HepG2 (cell line): ENCODE data around the gene GGNBP2. TPM values are rescaled to one million over a fixed set of nuclear protein-coding genes. Genes with fewer than 3 reads are reported as not detected.
A peak's percentile ranks its signal among the peaks of the same experiment; 100 is the strongest.

ENCODE experiments used
- ADNP ChIP-seq: sonication (generic); formaldehyde crosslinking; IDR thresholded peaks from 2 replicates; pipeline ENCODE4 v1.4.0; 2020; ENCODE audit warnings: missing genetic modification reagents
- CBX2 ChIP-seq, 2 experiments: fragments of 200-600 bp in 1 of 2; sonication (generic); formaldehyde crosslinking in 1 of 2; IDR thresholded peaks; 2 replicates each; pipeline versions ENCODE4 v1.7.0 to v1.8.1; 2018 to 2022; ENCODE audit warnings: low read depth in 2 of 2, low read length in 1 of 2, mild to moderate bottlenecking in 1 of 2, missing genetic modification reagents in 1 of 2
- NFRKB ChIP-seq: fragments of 450-650 bp; IDR thresholded peaks from 2 replicates; pipeline ENCODE4 v1.6.1; 2017
- NPAS2 ChIP-seq: sonication (generic); formaldehyde crosslinking; IDR thresholded peaks from 2 replicates; pipeline ENCODE4 v1.8.0; 2022; ENCODE audit warnings: mild to moderate bottlenecking, missing genetic modification reagents, borderline replicate concordance
- REXO4 ChIP-seq: sonication (generic); formaldehyde crosslinking; IDR thresholded peaks from 2 replicates; pipeline ENCODE4 v1.8.0; 2022; ENCODE audit warnings: missing genetic modification reagents, mild to moderate bottlenecking, borderline replicate concordance
- RFXAP ChIP-seq: sonication (generic); formaldehyde crosslinking; IDR thresholded peaks from 2 replicates; pipeline ENCODE4 v1.4.0; 2020; ENCODE audit warnings: missing genetic modification reagents, borderline replicate concordance
- SP1 ChIP-seq, 2 experiments: fragments of 450-650 bp in 1 of 2; sonication (generic) in 1 of 2; formaldehyde crosslinking in 1 of 2; IDR thresholded peaks; 2 replicates each; pipeline versions ENCODE4 v1.4.0 to v1.6.1; 2016 to 2020; ENCODE audit warnings: missing genetic modification reagents in 1 of 2
- TMF1 ChIP-seq: sonication (generic); formaldehyde crosslinking; IDR thresholded peaks from 2 replicates; pipeline ENCODE4 v1.8.1; 2022; ENCODE audit warnings: low read depth, missing genetic modification reagents
- ZKSCAN5 ChIP-seq: sonication (generic); formaldehyde crosslinking; IDR thresholded peaks from 2 replicates; pipeline ENCODE4 v1.5.1; 2020; ENCODE audit warnings: mild to moderate bottlenecking, missing genetic modification reagents
- ZNF207 ChIP-seq: fragments of 450-650 bp; IDR thresholded peaks from 2 replicates; pipeline ENCODE4 v1.6.1; 2016; ENCODE audit warnings: antibody characterized with exemption, borderline replicate concordance
- ZNF224 ChIP-seq: sonication (generic); formaldehyde crosslinking; IDR thresholded peaks from 2 replicates; pipeline ENCODE4 v1.5.0; 2020; ENCODE audit warnings: mild to moderate bottlenecking, missing genetic modification reagents
- ZNF772 ChIP-seq: sonication (generic); formaldehyde crosslinking; IDR thresholded peaks from 2 replicates; pipeline ENCODE4 v1.5.0; 2020; ENCODE audit warnings: mild to moderate bottlenecking, missing genetic modification reagents
- ZNF841 ChIP-seq: sonication (generic); formaldehyde crosslinking; IDR thresholded peaks from 2 replicates; pipeline ENCODE4 v1.8.1; 2023; ENCODE audit warnings: missing genetic modification reagents, borderline replicate concordance
- ZSCAN22 ChIP-seq: sonication (generic); formaldehyde crosslinking; IDR thresholded peaks from 2 replicates; pipeline ENCODE4 v1.4.0; 2020; ENCODE audit warnings: mild to moderate bottlenecking, missing genetic modification reagents
- polyA plus RNA-seq, 8 experiments: library from polyadenylated mRNA; depleted of rRNA in 3 of 8; stranded (reverse) in 7 of 8; unstranded in 1 of 8; fragments of >200 nt; fragmentation: Illumina TruSeq in 4 of 8; extraction: Trizol in 4 of 8; gene quantifications; 2 replicates each; pipeline versions ENCODE4 v1.2.1 to v1.2.3, GENCODE V29; 2011 to 2016; ENCODE audit warnings: low read depth in 4 of 8, missing spikeins in 1 of 8, mixed read lengths in 1 of 8; ENCODE audit not compliant: insufficient read depth in 1 of 8
- total RNA-seq, 5 experiments: library from RNA; depleted of rRNA; stranded (reverse); fragments of >200 nt; fragmentation: Illumina TruSeq; extraction: Trizol; gene quantifications; 2 replicates each; pipeline ENCODE4 v1.2.3, GENCODE V29; 2016; ENCODE audit warnings: low read depth in 1 of 5
- TF ChIP-seq, protein P1 (sequence below): sonication (generic); formaldehyde crosslinking; IDR thresholded peaks from 2 replicates; pipeline ENCODE4 v1.5.0; 2020; ENCODE audit warnings: missing genetic modification reagents
- TF ChIP-seq, protein P2 (sequence below): sonication (generic); formaldehyde crosslinking; conservative IDR thresholded peaks from 2 replicates; pipeline ENCODE4 v1.8.0; 2022; ENCODE audit warnings: missing genetic modification reagents
- TF ChIP-seq, protein P3 (sequence below), 2 experiments: fragments of 450-650 bp in 1 of 2; sonication (generic) in 1 of 2; formaldehyde crosslinking in 1 of 2; IDR thresholded peaks; 2 replicates each; pipeline versions ENCODE4 v1.6.1 to v1.8.0; 2016 to 2022; ENCODE audit warnings: antibody characterized with exemption in 1 of 2, mild to moderate bottlenecking in 1 of 2, missing genetic modification reagents in 1 of 2

GGNBP2 gene
- total and polyA plus RNA-seq, 2 of the 13 experiments (the other 11 are each of a cell fraction or from before 2014, with no cell fraction given), result 53.3 to 84.2 TPM

DNA sequence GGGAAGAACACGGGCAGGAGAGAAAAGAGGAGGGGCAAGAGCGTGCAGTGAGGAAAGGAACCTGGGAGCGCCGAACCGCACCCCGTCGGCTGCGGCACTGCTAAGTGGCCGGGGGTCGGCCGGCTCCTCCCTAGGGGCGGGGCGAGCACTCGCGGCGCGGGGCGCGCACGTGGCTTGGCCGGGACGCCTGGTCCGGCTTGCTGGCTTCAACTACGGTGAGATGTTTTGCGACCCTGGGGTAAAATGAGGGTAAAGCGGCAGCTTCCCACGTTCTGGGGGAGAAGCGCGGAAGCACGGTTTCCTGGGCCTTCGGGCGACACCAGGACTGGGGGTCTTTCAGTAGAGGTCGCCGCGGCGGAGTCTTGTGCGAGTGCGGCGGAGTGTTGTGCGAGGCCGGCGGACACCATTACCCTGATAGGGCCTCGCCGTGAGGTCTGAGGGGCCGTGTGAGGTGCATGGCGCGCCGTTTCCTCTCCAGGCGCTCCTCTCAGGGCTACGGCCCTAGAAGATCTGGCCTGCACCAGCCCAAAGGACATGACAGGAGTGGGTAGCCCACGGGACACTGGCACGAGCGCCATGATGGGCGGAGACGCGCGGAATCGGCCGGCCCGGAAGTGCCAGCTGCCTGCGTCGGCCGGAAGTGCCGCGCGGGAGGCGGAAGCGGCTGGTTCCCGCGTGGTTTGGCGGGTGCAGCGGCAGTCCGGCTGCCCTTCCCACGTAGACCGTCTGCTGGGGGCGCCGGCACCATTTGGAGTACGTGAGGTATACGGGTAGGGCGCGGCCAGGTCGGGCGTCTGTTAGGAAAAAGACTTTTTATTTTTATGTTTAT, 9.7 kb upstream of the GGNBP2 start, which contains the start of the genes MYO19 and PIGW (continued):
- TF ChIP-seq CBX2 (IDR thresholded peaks at IDR 0.05; ENCODE audit: low read depth, low read length) (no peak), CBX2 (CRISPR knock-in tag; IDR thresholded peaks at IDR 0.05; ENCODE audit: low read depth) (no peak), RFXAP (0 out of 2 replicates have a peak, but pooled peaks have one; percentile 28), NPAS2 (CRISPR knock-in tag) (no peak; the same call in 1 of the 2 replicates), ZKSCAN5 (CRISPR knock-in tag) (no peak), ZSCAN22 (CRISPR knock-in tag) (no peak), ZNF841 (CRISPR knock-in tag) (no peak), ZNF207 (no peak), TMF1 (CRISPR knock-in tag) (no peak), REXO4 (CRISPR knock-in tag) (no peak; the same call in 1 of the 2 replicates), ZNF772 (CRISPR knock-in tag) (peak; percentile 78), SP1 (IDR thresholded peaks at IDR 0.05) (no peak), SP1 (CRISPR knock-in tag; IDR thresholded peaks at IDR 0.05) (peak; percentile 42; the same call in 1 of the 2 replicates), NFRKB (0 out of 2 replicates have a peak, but pooled peaks have one; percentile 4), ADNP (no peak), ZNF224 (no peak)
- TF ChIP-seq, protein P1, sequence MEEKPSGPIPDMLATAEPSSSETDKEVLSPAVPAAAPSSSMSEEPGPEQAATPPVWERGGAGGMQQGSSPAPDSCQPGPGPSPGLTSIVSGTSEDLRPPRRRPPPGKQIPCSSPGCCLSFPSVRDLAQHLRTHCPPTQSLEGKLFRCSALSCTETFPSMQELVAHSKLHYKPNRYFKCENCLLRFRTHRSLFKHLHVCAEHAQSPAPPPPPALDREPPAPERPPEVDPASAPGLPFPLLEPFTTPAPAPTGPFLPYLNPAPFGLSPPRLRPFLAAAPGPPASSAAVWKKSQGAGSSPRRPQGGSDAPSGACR, result peak; percentile 77
- TF ChIP-seq, protein P2, sequence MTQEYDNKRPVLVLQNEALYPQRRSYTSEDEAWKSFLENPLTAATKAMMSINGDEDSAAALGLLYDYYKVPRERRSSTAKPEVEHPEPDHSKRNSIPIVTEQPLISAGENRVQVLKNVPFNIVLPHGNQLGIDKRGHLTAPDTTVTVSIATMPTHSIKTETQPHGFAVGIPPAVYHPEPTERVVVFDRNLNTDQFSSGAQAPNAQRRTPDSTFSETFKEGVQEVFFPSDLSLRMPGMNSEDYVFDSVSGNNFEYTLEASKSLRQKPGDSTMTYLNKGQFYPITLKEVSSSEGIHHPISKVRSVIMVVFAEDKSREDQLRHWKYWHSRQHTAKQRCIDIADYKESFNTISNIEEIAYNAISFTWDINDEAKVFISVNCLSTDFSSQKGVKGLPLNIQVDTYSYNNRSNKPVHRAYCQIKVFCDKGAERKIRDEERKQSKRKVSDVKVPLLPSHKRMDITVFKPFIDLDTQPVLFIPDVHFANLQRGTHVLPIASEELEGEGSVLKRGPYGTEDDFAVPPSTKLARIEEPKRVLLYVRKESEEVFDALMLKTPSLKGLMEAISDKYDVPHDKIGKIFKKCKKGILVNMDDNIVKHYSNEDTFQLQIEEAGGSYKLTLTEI (CRISPR knock-in tag), result no peak
- TF ChIP-seq, protein P3, sequence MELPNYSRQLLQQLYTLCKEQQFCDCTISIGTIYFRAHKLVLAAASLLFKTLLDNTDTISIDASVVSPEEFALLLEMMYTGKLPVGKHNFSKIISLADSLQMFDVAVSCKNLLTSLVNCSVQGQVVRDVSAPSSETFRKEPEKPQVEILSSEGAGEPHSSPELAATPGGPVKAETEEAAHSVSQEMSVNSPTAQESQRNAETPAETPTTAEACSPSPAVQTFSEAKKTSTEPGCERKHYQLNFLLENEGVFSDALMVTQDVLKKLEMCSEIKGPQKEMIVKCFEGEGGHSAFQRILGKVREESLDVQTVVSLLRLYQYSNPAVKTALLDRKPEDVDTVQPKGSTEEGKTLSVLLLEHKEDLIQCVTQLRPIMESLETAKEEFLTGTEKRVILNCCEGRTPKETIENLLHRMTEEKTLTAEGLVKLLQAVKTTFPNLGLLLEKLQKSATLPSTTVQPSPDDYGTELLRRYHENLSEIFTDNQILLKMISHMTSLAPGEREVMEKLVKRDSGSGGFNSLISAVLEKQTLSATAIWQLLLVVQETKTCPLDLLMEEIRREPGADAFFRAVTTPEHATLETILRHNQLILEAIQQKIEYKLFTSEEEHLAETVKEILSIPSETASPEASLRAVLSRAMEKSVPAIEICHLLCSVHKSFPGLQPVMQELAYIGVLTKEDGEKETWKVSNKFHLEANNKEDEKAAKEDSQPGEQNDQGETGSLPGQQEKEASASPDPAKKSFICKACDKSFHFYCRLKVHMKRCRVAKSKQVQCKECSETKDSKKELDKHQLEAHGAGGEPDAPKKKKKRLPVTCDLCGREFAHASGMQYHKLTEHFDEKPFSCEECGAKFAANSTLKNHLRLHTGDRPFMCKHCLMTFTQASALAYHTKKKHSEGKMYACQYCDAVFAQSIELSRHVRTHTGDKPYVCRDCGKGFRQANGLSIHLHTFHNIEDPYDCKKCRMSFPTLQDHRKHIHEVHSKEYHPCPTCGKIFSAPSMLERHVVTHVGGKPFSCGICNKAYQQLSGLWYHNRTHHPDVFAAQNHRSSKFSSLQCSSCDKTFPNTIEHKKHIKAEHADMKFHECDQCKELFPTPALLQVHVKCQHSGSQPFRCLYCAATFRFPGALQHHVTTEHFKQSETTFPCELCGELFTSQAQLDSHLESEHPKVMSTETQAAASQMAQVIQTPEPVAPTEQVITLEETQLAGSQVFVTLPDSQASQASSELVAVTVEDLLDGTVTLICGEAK (IDR thresholded peaks at IDR 0.05), result peak; percentile 61
- TF ChIP-seq, protein P3 (CRISPR knock-in tag; IDR thresholded peaks at IDR 0.05), result peak; percentile 67; the same call in 1 of the 2 replicates
